A549 treated with AZD2906 at 1 μM for 4 hours (cell line): ENCODE data around the gene TLCD1. TPM values are rescaled to one million over a fixed set of nuclear protein-coding genes. Genes with fewer than 3 reads are reported as not detected.

Experiments used
- total RNA-seq: library from RNA; stranded (reverse); fragments of 200-300 nt; extraction: Qiagen RNA extraction; gene quantifications from 5 replicates; pipeline ENCODE4 v1.2.3, GENCODE V29; 2022

Gene TLCD1, protein sequence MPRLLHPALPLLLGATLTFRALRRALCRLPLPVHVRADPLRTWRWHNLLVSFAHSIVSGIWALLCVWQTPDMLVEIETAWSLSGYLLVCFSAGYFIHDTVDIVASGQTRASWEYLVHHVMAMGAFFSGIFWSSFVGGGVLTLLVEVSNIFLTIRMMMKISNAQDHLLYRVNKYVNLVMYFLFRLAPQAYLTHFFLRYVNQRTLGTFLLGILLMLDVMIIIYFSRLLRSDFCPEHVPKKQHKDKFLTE
- total RNA-seq: 28.7 to 45.6 TPM (median 42.9 TPM) in 5 replicates

DNA sequence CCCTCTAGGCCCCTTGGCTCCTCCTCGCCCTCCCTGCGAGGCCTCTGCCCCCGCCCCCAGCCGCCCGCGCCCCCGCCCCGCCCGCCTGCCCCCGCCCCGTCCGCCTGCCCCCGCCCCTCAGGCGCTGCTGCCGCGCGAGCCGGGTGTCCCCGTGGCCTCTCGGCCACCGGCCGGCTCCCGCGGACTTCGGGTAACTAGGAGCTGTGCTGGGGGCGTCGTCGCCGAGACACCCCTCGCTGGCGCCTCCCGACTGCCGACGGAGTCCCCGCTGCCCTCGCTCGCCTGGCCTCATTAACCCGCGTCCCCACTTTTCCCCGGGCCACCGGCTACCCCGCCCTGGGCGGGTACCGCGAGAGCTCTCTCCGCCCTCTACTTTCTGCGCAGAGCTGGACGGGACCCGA lies at the start of gene TLCD1:
Gene TLCD1 (minus strand): TSS at position 8 of the 401 bp plus-strand sequence. CDS start 136 bp downstream, outside the sequence.

GRCh38 chr17:28743243-28744103 lies 17.4 kb upstream of the TLCD1 start, which contains the start of gene TRAF4:
Gene TRAF4 (plus strand): TSS chr17:28744011. CDS start chr17:28744113, 102 bp downstream.

DNA sequence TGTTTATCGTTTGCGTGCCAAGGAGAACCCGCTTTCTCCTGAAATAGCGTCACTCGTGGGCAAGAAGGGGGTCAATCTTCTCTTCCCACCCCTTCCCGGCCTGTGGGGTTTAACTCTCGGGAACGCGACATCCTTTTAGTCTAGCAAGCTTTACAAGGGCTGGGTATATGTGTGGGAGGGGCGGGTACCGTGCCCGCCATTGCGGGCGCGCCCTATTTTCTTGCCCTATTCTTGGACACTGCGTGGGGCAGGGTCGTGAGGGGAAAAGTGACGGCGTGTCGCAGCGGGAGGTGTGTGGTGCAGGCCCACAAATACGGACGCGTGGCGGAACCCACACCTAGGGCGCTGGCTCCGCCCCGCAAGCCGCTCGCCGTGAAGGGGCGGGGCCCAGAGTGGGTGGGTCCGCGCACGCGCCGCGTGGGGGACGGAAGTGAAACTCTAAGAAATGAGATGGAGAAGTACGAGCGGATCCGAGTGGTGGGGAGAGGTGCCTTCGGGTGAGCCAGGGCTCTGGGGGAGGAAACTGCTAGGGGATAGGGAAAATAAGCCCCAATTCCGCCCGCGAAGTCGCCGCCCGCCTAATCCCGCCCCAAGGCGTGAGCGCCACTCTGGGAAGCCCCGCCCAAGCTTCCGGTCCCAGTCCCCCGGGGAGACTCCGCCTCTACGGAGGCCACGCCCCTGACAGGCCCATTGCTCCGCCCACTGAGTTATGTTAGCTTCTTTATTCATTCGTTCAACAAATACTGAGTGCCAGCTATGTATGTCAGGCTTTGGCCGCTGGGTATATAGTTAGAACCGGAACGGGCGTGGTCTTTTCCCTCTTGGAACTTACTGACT lies 2.5 kb upstream of the TLCD1 start, which contains the start of gene NEK8:
Gene NEK8 (plus strand): TSS at position 425 of the 837 bp plus-strand sequence. CDS start 26 bp downstream, at position 451.

DNA sequence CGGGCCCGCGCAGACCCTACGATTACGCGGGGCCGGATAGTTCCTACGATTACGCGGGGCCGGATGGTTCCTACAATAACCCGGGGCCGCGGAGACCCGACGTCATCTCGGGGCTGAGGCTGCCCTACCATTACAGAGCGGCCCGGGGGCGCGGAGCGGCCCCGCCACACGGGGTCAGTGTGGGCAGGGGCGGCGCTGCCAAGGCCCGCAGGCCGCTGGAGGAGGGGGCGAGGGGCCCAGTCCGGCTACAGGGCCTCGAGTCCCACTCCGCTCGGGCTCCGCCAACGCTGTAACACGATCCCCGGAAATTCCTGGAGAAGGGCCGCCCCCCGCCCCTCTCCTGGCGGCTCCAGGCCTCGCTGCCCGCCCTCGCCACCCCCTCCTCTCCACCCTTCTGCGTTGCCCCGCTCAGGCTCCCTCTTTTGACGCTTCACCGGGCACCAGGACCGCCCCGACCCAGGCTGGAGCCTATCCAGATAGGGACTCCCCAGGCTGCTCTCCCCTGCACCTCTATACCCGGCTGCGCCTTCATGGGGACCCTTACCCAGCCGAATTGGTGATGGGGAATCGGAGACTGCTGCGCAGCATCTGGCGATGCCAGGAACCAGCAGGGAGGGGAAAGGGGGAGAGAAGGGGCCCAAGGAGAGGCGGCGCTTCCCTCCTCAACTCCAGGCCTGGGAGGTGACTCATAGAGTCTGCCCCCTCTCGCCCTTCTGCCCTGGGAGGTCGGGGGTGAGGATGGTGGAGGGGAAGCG lies 8.3 kb downstream of the TLCD1 start, which contains the start of gene RAB34:
Gene RAB34 (minus strand): TSS at position 291 of the 755 bp plus-strand sequence. CDS start 602 bp downstream, outside the sequence.

GRCh38 chr17:28711723-28712031 lies 14.4 kb downstream of the TLCD1 start, which contains the start of gene PROCA1:
Gene PROCA1 (minus strand): TSS chr17:28711888. CDS start chr17:28711660, 228 bp downstream.

Other genes starting within 250 kb of the TLCD1 start
- 0.02 to 0.07 TPM (median 0.03 TPM) in 3 of 5 replicates, not detected in the others for gene FOXN1, start 219.9 kb downstream of the TLCD1 start, total RNA-seq
- 22.8 to 31.0 TPM (median 29.7 TPM) in 5 replicates for gene UNC119, start 173.6 kb downstream of the TLCD1 start, total RNA-seq
- 56.2 to 63.4 TPM (median 58.3 TPM) in 5 replicates for gene PIGS, start 154.7 kb downstream of the TLCD1 start, total RNA-seq
- gene ALDOC, start 149.3 kb downstream of the TLCD1 start, total RNA-seq: 1.3 to 2.4 TPM (median 2.0 TPM) in 5 replicates
- gene SPAG5, start 127.2 kb downstream of the TLCD1 start, total RNA-seq: 62.3 to 70.8 TPM (median 69.3 TPM) in 5 replicates
- 2.7 to 3.6 TPM (median 2.9 TPM) in 5 replicates for gene RSKR, start 112.0 kb downstream of the TLCD1 start, total RNA-seq
- 47.0 to 74.8 TPM (median 53.1 TPM) in 5 replicates for gene BLTP2, start 81.1 kb downstream of the TLCD1 start, total RNA-seq
- 78.3 to 83.2 TPM (median 82.4 TPM) in 5 replicates for gene SDF2, start 64.3 kb downstream of the TLCD1 start, total RNA-seq
- gene SUPT6H, start 64.0 kb downstream of the TLCD1 start, total RNA-seq: 63.8 to 70.4 TPM (median 69.6 TPM) in 5 replicates
- gene PROCA1, start 14.3 kb downstream of the TLCD1 start, total RNA-seq: 1.00 to 1.4 TPM (median 1.3 TPM) in 5 replicates
- 208 to 235 TPM (median 232 TPM) in 5 replicates for gene RAB34, start 8.4 kb downstream of the TLCD1 start, total RNA-seq
- gene RPL23A, start 6.2 kb downstream of the TLCD1 start, total RNA-seq: 1,734 to 2,333 TPM (median 2,200 TPM) in 5 replicates
- 3.4 to 4.6 TPM (median 4.0 TPM) in 5 replicates for gene NEK8, start 2.6 kb upstream of the TLCD1 start, total RNA-seq
- 59.0 to 80.7 TPM (median 75.0 TPM) in 5 replicates for gene TRAF4, start 17.8 kb upstream of the TLCD1 start, total RNA-seq
- 37.5 to 44.3 TPM (median 41.1 TPM) in 5 replicates for gene FAM222B, start 116.6 kb upstream of the TLCD1 start, total RNA-seq
- 77.4 to 89.4 TPM (median 84.1 TPM) in 5 replicates for gene ERAL1, start 128.8 kb upstream of the TLCD1 start, total RNA-seq
- gene FLOT2, start 171.5 kb upstream of the TLCD1 start, total RNA-seq: 81.4 to 89.2 TPM (median 88.3 TPM) in 5 replicates
- gene DHRS13, start 176.8 kb upstream of the TLCD1 start, total RNA-seq: 6.3 to 7.9 TPM (median 7.2 TPM) in 5 replicates
- 31.1 to 34.2 TPM (median 33.1 TPM) in 5 replicates for gene PHF12, start 225.3 kb upstream of the TLCD1 start, total RNA-seq